Astrocyte (in vitro differentiated cells and primary cell): ENCODE data around the gene SPRED3. TPM values are rescaled to one million over a fixed set of nuclear protein-coding genes. Genes with fewer than 3 reads are reported as not detected.
"Not testable (repeated sequence)": the region's sequence is repeated elsewhere in the genome, so short reads cannot be mapped to it uniquely, and the experiment has no call there.

Source experiments
- DNase-seq: peaks from one replicate; pipeline ENCODE4 v3.0.0-alpha.2; 2010; ENCODE audit warnings: low read depth
- FAIRE-seq: peaks from 2 replicates; lab custom pipeline; 2011; peaks lifted over from hg19 to GRCh38; lab: Jason Lieb, UNC
- H2AFZ ChIP-seq: 2 replicates; pipeline ENCODE4 v1.6.0; 2012; ENCODE audit warnings: low read depth, low read length, inconsistent platforms
- H3K27ac ChIP-seq: 2 replicates; pipeline ENCODE4 v1.5.1; 2011; ENCODE audit warnings: low read depth, low read length, inconsistent platforms
- H3K27me3 ChIP-seq: 2 replicates; pipeline ENCODE4 v1.6.0; 2011; ENCODE audit warnings: low read length, inconsistent platforms; ENCODE audit not compliant: insufficient read depth
- H3K36me3 ChIP-seq: 2 replicates; pipeline ENCODE4 v1.5.1; 2011; ENCODE audit warnings: low read length, inconsistent platforms; ENCODE audit not compliant: insufficient read depth
- H3K4me1 ChIP-seq: 2 replicates; pipeline ENCODE4 v1.5.1; 2011; ENCODE audit warnings: low read length, inconsistent platforms; ENCODE audit not compliant: insufficient read depth
- H3K4me2 ChIP-seq: 2 replicates; pipeline ENCODE4 v1.6.0; 2012; ENCODE audit warnings: low read length, inconsistent platforms
- H3K4me3 ChIP-seq: 2 replicates; pipeline ENCODE4 v1.5.1; 2011; ENCODE audit warnings: low read depth, mild to moderate bottlenecking, low read length, inconsistent platforms; ENCODE audit not compliant: insufficient read depth
- H3K79me2 ChIP-seq: 2 replicates; pipeline ENCODE4 v1.6.0; 2012; ENCODE audit warnings: mild to moderate bottlenecking, low read length, inconsistent platforms; ENCODE audit not compliant: insufficient read depth
- H3K9ac ChIP-seq: 2 replicates; pipeline ENCODE4 v1.6.0; 2012; ENCODE audit warnings: mild to moderate bottlenecking, low read length, inconsistent platforms
- H3K9me3 ChIP-seq: 2 replicates; pipeline ENCODE4 v1.5.1; 2012; ENCODE audit warnings: low read depth, mild to moderate bottlenecking, low read length, inconsistent platforms; ENCODE audit not compliant: insufficient read depth
- H4K20me1 ChIP-seq: 2 replicates; pipeline ENCODE4 v1.6.0; 2012; ENCODE audit warnings: low read length, inconsistent platforms; ENCODE audit not compliant: insufficient read depth
- H3K27ac Mint-ChIP-seq: one replicate; pipeline ENCODE4 v1.8.0; 2021; ENCODE audit warnings: mild to moderate bottlenecking, mixed read lengths; ENCODE audit not compliant: unreplicated experiment
- H3K27me3 Mint-ChIP-seq: one replicate; pipeline ENCODE4 v1.8.0; 2021; ENCODE audit warnings: low read depth, mixed read lengths; ENCODE audit not compliant: unreplicated experiment
- H3K36me3 Mint-ChIP-seq: one replicate; pipeline ENCODE4 v1.8.0; 2021; ENCODE audit warnings: low read depth, mixed read lengths; ENCODE audit not compliant: unreplicated experiment
- H3K4me1 Mint-ChIP-seq: one replicate; pipeline ENCODE4 v1.8.0; 2021; ENCODE audit warnings: low read depth, mixed read lengths; ENCODE audit not compliant: unreplicated experiment
- H3K4me3 Mint-ChIP-seq: one replicate; pipeline ENCODE4 v1.8.0; 2021; ENCODE audit warnings: mild to moderate bottlenecking, moderate library complexity, mixed read lengths; ENCODE audit not compliant: unreplicated experiment
- H3K9me3 Mint-ChIP-seq: one replicate; pipeline ENCODE4 v1.8.0; 2021; ENCODE audit warnings: mild to moderate bottlenecking, mixed read lengths; ENCODE audit not compliant: unreplicated experiment
- EZH2 ChIP-seq: IDR thresholded peaks from 2 replicates; pipeline ENCODE4 v1.6.1; 2012; ENCODE audit warnings: mild to moderate bottlenecking, low read length, inconsistent platforms; ENCODE audit not compliant: insufficient read depth
- total RNA-seq: library from RNA; stranded (reverse); gene quantifications from 2 replicates; pipeline ENCODE4 v1.2.1, GENCODE V29; 2021
- TF ChIP-seq, protein P1 (sequence below): IDR thresholded peaks from 2 replicates; pipeline ENCODE4 v1.5.1; 2011; ENCODE audit warnings: low read depth, mild to moderate bottlenecking, inconsistent platforms, low read length, moderate library complexity; ENCODE audit not compliant: insufficient read depth

Gene SPRED3
- total RNA-seq, 1 donor from 2014 or later: 19.0 TPM

DNA sequence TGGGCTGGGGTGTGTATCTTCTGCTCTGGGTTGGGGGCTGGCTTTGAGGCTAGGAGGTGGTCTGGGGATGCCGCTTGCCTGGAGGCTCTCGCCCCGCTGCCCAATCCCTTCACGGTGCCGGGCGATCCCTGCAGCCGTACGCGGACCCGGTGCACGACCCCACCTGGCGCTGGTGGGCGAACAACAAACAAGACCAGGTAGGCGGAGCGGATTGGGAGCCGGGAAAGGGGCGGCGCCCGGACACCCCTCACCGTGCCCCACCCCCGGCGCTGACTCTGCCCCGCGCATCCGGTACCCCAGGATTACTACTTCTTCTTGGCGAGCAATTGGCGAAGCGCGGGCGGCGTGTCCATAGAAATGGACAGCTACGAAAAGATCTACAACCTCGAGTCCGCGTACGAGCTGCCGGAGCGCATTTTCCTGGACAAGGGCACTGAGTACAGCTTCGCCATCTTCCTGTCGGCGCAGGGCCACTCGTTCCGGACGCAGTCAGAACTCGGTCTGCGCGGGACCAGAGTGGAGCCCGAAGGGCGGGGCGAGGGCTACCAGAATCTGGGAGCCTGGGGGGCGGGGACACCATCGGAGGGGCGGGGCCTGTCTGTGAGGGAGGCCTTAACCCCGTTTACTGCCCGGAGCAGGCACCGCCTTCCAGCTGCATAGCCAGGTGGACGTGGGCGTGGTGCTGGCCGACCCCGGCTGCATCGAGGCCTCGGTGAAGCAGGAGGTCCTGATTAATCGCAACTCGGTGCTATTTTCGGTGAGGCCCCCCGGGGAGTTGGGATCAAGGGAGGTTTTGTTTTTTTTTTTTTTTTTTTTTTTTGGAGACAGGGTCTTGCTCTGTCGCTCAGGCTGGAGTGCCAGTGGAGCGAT is 26.2 kb upstream of the SPRED3 start:
- Histone ChIP-seq H3K4me1 (peaks cover 9% of the 10 kb centered on the region), H3K4me2 (peak overlapping the region; percentile 85), H3K79me2 (no peaks in the 10 kb centered on the region), H4K20me1 (no peaks in the 10 kb centered on the region), H3K9me3 (no peaks in the 10 kb centered on the region), H3K27me3 (peaks cover 23% of the 10 kb centered on the region), H3K4me3 (peak overlapping the region; percentile 65), H3K27ac (no peak overlapping the region), H3K36me3 (no peaks in the 10 kb centered on the region), H3K9ac (no peak overlapping the region), H2AFZ (peak overlapping the region; percentile 87)
- Mint-ChIP-seq H3K9me3 (no peaks in the 10 kb centered on the region), H3K27me3 (peaks cover 38% of the 10 kb centered on the region), H3K27ac (no peak overlapping the region), H3K4me1 (no peaks in the 10 kb centered on the region), H3K4me3 (peak overlapping the region; percentile 85), H3K36me3 (no peaks in the 10 kb centered on the region)
- FAIRE-seq (no peak), DNase-seq (peak; percentile 29)
- TF ChIP-seq, protein P1, sequence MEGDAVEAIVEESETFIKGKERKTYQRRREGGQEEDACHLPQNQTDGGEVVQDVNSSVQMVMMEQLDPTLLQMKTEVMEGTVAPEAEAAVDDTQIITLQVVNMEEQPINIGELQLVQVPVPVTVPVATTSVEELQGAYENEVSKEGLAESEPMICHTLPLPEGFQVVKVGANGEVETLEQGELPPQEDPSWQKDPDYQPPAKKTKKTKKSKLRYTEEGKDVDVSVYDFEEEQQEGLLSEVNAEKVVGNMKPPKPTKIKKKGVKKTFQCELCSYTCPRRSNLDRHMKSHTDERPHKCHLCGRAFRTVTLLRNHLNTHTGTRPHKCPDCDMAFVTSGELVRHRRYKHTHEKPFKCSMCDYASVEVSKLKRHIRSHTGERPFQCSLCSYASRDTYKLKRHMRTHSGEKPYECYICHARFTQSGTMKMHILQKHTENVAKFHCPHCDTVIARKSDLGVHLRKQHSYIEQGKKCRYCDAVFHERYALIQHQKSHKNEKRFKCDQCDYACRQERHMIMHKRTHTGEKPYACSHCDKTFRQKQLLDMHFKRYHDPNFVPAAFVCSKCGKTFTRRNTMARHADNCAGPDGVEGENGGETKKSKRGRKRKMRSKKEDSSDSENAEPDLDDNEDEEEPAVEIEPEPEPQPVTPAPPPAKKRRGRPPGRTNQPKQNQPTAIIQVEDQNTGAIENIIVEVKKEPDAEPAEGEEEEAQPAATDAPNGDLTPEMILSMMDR: no peak

DNA sequence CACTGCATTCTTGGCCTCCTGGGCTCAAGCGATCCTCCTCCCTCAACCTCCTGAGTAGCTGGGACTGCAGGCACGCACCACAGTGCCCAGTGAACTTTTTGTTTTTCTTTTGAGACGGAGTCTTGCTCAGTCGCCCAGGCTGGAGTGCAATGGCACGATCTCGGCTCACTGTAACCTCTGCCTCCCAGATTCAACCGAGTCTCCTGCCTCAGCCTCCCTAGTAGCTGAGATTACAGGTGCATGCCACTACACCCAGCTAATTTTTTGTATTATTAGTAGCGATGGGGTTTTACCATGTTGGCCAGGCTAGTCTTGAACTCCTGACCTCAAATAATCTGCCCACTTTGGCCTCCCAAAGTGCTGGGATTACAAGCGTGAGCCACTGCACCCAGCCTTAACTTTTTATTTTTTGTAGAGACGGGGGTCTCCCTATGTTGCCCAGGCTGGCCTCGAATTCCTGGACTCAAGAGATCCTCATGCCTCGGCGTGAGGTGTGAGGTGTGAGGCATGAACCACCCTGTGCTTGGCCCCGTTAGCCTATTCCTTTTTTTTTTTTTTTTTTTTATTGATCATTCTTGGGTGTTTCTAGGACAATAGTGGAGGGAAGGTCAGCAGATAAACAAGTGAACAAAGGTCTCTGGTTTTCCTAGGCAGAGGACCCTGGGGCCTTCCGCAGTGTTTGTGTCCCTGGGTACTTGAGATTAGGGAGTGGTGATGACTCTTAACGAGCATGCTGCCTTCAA is 25.4 kb upstream of the SPRED3 start:
- not testable (repeated sequence) for DNase-seq, H3K4me1 ChIP-seq, H3K27ac ChIP-seq, H3K4me1 Mint-ChIP-seq, H3K36me3 ChIP-seq, H3K79me2 ChIP-seq, H3K4me3 ChIP-seq, H3K4me3 Mint-ChIP-seq, H3K9me3 ChIP-seq, H3K36me3 Mint-ChIP-seq, H3K9me3 Mint-ChIP-seq, H3K27ac Mint-ChIP-seq, H4K20me1 ChIP-seq, H3K9ac ChIP-seq, FAIRE-seq
- peaks cover 39% of the 10 kb centered on the region for H3K27me3 Mint-ChIP-seq
- Histone ChIP-seq H2AFZ (peak overlapping the region; percentile 87), H3K4me2 (peak overlapping the region; percentile 85), H3K27me3 (peaks cover 21% of the 10 kb centered on the region)

DNA sequence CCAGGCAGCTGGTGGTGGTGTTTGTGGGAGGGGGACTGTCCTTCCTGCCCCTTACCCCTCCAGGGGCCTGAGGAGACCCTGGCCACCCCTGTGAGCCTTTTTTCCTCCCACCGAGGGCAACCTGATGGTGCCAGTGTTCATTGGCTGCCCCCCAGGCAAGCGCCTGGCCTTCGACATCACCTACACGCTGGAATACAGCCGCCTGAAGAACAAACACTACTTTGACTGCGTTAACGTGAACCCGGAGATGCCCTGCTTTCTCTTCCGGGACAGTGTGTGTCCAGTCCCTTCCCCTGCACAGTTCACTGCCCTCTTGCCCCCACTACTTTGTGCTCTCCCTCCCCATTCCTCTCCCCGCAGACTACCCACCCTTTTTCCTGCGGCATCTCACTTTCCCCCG is 21.5 kb upstream of the SPRED3 start:
- Mint-ChIP-seq H3K4me1 (no peaks in the 10 kb centered on the region), H3K36me3 (no peaks in the 10 kb centered on the region), H3K9me3 (peaks cover 2% of the 10 kb centered on the region), H3K27ac (no peak overlapping the region), H3K27me3 (peaks cover 29% of the 10 kb centered on the region), H3K4me3 (no peak overlapping the region)
- H4K20me1 ChIP-seq: no peaks in the 10 kb centered on the region
- no peaks in the 10 kb centered on the region for H3K79me2 ChIP-seq
- DNase-seq (no peak), FAIRE-seq (no peak)
- H3K4me1 ChIP-seq: peaks cover 5% of the 10 kb centered on the region
- no peak overlapping the region for H3K4me2 ChIP-seq
- peaks cover 3% of the 10 kb centered on the region for H3K27me3 ChIP-seq
- no peak overlapping the region for H2AFZ ChIP-seq
- no peak overlapping the region for H3K9ac ChIP-seq
- H3K4me3 ChIP-seq: no peak overlapping the region
- H3K9me3 ChIP-seq: no peaks in the 10 kb centered on the region
- TF ChIP-seq EZH2: no peak
- TF ChIP-seq, protein P1: no peak
- H3K36me3 ChIP-seq: no peaks in the 10 kb centered on the region
- no peak overlapping the region for H3K27ac ChIP-seq
